Progenitor cell of endocrine pancreas (in vitro differentiated cells): ENCODE results near the gene TPI1. TPM values are rescaled to one million over a fixed set of nuclear protein-coding genes. Genes with fewer than 3 reads are reported as not detected.
"Not testable (repeated sequence)": the region's sequence is repeated elsewhere in the genome, so short reads cannot be mapped to it uniquely, and the experiment has no call there.

Experiments
- DNase-seq: peaks from one replicate; pipeline ENCODE4 v3.0.0; 2021; ENCODE audit warnings: low spot score; ENCODE audit not compliant: unreplicated experiment
- H3K27ac Mint-ChIP-seq: 2 replicates; pipeline ENCODE4 v1.8.0; 2021; ENCODE audit warnings: mild to moderate bottlenecking, moderate library complexity, mixed read lengths
- H3K27me3 Mint-ChIP-seq: 2 replicates; pipeline ENCODE4 v1.8.0; 2021; ENCODE audit warnings: mixed read lengths
- H3K36me3 Mint-ChIP-seq: 2 replicates; pipeline ENCODE4 v1.8.0; 2022; ENCODE audit warnings: mixed read lengths; ENCODE audit not compliant: insufficient read depth
- H3K4me1 Mint-ChIP-seq: 2 replicates; pipeline ENCODE4 v1.8.0; 2021; ENCODE audit warnings: low read depth, mixed read lengths
- H3K4me3 Mint-ChIP-seq: 2 replicates; pipeline ENCODE4 v1.8.0; 2021; ENCODE audit warnings: low read depth, mild to moderate bottlenecking, moderate library complexity, mixed read lengths
- H3K9me3 Mint-ChIP-seq: 2 replicates; pipeline ENCODE4 v1.8.0; 2021; ENCODE audit warnings: low read depth, mixed read lengths
- total RNA-seq: library from RNA; stranded (reverse); gene quantifications from 2 replicates; pipeline ENCODE4 v1.2.1, GENCODE V29; 2021
- TF ChIP-seq, protein P1 (sequence below): fragments of 200-600 bp; sonication (generic); IDR thresholded peaks from one replicate; pipeline ENCODE4 v1.5.0; 2021; ENCODE audit warnings: antibody characterized with exemption, mild to moderate bottlenecking; ENCODE audit not compliant: unreplicated experiment

The TPI1 gene
- total RNA-seq, 1 donor from 2014 or later: 498 TPM

DNA sequence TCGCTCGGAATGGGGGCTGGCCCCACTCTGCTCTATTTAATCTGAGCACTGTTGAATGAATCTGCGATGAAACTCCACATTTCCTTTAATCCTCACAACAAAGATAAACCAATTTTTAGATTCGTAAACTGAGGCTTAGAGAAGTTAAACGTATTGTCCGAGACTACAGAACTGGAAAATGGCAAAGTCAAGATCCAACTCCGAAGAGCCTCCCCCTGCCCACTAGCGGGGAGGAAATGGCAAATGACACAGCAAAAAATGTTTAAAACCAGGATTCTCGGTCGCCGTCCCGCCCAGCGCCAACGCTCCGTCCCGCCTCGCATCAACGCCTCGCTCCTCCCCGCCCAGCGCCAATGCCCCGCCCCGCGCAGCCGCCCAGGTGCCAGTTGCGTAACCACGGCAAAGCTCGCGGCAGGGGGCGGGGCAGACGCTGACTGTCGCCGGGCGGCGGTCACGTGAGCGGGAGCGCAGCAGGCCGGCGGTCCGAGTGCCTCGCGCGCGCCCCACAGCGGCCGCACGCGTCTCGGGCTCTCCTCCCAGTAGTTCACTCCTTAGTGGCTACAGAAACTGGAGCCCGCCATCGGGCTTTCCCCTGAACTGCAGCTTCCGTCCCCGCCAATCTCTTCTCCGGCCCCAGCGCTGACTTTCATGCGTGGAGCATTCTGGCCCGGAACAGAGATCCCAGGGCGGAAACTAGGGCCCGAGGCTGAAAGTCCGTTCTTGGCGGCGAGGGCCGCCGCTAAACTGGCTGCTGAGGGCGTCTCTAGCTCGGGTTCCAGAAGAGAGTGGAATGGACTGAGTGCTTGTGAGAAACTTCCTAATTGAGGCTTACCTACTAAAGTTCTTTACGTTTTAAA, 23.7 kb downstream of the TPI1 start:
- Mint-ChIP-seq H3K27ac (peak overlapping the region; percentile 97), H3K27me3 (no peaks in the 10 kb centered on the region), H3K4me3 (peak overlapping the region; percentile 70), H3K4me1 (peaks cover 28% of the 10 kb centered on the region), H3K36me3 (peaks cover 2% of the 10 kb centered on the region), H3K9me3 (no peaks in the 10 kb centered on the region)
- TF ChIP-seq, protein P1, sequence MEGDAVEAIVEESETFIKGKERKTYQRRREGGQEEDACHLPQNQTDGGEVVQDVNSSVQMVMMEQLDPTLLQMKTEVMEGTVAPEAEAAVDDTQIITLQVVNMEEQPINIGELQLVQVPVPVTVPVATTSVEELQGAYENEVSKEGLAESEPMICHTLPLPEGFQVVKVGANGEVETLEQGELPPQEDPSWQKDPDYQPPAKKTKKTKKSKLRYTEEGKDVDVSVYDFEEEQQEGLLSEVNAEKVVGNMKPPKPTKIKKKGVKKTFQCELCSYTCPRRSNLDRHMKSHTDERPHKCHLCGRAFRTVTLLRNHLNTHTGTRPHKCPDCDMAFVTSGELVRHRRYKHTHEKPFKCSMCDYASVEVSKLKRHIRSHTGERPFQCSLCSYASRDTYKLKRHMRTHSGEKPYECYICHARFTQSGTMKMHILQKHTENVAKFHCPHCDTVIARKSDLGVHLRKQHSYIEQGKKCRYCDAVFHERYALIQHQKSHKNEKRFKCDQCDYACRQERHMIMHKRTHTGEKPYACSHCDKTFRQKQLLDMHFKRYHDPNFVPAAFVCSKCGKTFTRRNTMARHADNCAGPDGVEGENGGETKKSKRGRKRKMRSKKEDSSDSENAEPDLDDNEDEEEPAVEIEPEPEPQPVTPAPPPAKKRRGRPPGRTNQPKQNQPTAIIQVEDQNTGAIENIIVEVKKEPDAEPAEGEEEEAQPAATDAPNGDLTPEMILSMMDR: peak; percentile 99
- peak; percentile 100 for DNase-seq

DNA sequence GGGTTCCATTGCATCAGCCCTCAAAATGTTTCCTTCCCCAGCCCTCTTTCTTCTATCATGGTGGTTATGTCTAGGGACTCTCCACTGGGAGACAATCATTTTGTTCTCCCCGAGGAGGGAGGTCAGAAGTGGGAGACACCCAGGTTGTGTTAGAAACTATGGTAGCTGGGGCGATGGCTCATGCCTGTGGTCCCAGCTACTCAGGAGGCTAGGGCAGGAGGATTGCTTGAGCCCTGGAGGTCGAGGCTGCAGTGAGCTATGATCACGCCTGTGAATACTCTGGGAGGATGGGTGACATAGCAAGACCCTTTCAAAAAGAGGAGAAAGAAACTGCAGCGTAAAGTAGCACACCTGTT, 24.3 kb downstream of the TPI1 start:
- Mint-ChIP-seq H3K27me3 (no peaks in the 10 kb centered on the region), H3K9me3 (no peaks in the 10 kb centered on the region), H3K4me1 (peaks cover 22% of the 10 kb centered on the region), H3K27ac (peak overlapping the region; percentile 97), H3K36me3 (peaks cover 2% of the 10 kb centered on the region), H3K4me3 (peak overlapping the region; percentile 70)
- TF ChIP-seq, protein P1: no peak
- no peak for DNase-seq

DNA sequence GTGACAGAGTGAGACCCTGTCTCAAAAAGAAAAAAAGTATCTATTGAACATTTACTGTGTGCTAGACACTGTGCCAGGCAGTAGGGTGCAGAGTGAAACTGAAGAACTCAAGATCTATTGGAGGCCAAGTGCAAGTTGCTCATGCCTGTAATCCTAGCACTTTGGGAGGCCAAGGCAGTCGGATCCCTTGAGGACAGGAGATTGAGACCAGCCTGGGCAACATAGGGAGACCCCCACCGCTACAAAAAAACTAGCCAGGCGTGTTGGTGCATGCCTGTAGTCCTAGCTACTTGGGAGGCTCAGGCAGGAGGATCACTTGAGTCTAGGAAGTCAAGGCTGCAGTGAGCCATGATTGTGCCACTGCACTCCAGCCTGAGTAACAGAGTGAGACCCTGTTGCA, 25.4 kb downstream of the TPI1 start:
- not testable (repeated sequence) for H3K9me3 Mint-ChIP-seq, H3K36me3 Mint-ChIP-seq, DNase-seq, H3K27ac Mint-ChIP-seq, H3K27me3 Mint-ChIP-seq, H3K4me3 Mint-ChIP-seq
- H3K4me1 Mint-ChIP-seq: peaks cover 14% of the 10 kb centered on the region

DNA sequence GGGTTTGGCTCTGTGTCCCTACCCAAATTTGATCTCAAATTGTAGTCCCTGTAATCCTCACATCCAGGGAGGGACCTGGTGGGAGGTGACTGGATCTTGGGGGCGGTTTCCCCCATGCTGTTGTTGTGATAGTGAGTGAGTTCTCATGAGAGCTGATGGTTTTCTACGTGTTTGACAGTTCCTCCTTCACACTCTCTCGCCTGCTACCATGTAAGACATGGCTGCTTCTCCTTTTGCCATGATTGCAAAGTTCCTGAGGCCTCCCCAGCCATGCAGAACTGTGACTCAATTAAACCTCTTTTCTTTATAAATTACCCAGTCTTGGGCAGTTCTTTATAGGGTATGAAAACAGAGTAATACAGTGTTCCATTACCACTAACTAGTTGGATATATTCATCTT, 27.0 kb downstream of the TPI1 start:
- Mint-ChIP-seq H3K9me3 (no peaks in the 10 kb centered on the region), H3K4me1 (peaks cover 9% of the 10 kb centered on the region), H3K36me3 (no peaks in the 10 kb centered on the region), H3K4me3 (no peak overlapping the region), H3K27ac (no peak overlapping the region), H3K27me3 (no peaks in the 10 kb centered on the region)
- TF ChIP-seq, protein P1: no peak
- no peak for DNase-seq

DNA sequence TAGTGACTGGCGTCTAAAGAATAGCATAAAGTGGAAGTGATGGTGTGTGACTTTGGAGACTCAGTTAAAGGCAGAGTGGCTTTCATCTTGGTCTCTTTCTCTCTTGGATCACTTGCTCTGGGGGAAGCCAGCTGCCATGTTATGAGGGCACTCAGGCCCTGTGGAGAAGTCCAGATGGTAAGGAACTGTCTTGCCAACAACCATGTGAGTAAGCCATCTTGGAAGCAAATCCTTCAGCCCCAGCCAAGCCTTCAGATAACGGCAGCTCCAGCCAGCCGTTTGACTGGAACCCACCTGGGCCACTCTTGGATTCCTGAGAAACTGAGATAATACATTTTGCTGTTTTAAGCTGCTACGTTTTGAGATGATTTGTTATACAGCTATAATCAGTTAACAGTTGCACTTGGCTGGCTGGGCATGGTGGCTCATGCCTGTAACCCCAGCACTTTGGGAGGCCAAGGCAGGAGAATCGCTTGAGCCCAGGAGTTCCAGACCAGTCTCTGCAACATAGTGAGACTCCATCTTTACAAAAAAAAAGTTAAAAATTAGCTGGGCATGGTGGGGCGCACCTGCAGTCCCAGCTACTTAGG, 29.6 kb downstream of the TPI1 start:
- H3K9me3 Mint-ChIP-seq: no peaks in the 10 kb centered on the region
- no peak overlapping the region for H3K27ac Mint-ChIP-seq
- no peak for DNase-seq
- no peaks in the 10 kb centered on the region for H3K27me3 Mint-ChIP-seq
- no peak overlapping the region for H3K4me3 Mint-ChIP-seq
- H3K4me1 Mint-ChIP-seq: no peaks in the 10 kb centered on the region
- TF ChIP-seq, protein P1: no peak
- H3K36me3 Mint-ChIP-seq: no peaks in the 10 kb centered on the region

DNA sequence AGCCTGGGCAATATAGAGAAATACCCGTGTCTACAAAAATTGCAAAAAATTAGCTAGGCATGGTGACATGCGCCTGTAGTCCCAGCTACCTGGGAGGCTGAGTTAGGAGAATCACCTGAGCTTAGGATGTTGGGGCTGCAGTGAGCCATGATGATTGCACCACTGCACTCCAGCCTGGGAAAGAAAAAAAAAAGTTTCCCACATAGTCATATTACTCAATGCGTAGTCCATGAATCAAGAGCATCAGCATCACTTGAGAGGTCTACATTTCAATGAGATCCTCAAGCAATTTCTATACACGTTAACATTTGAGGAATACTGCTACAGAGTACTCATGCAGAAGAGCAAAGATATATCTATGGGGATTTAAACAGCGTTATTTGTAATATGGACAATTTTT, 32.1 kb downstream of the TPI1 start:
- Mint-ChIP-seq H3K27ac (no peak overlapping the region), H3K9me3 (no peaks in the 10 kb centered on the region), H3K4me3 (no peak overlapping the region), H3K4me1 (peaks cover 9% of the 10 kb centered on the region), H3K36me3 (no peaks in the 10 kb centered on the region), H3K27me3 (no peaks in the 10 kb centered on the region)
- DNase-seq: no peak
- TF ChIP-seq, protein P1: no peak
